HL-60 (cell line): ENCODE results near the gene FHAD1.

Source experiments
- CTCF ChIP-seq: IDR thresholded peaks from one replicate; pipeline ENCODE4 v1.5.1; 2011; ENCODE audit warnings: low read length, control low read depth, inconsistent platforms; ENCODE audit not compliant: insufficient read depth
- GABPA ChIP-seq: IDR thresholded peaks from 2 replicates; pipeline ENCODE4 v1.6.1; 2012; ENCODE audit warnings: low read depth
- POLR2AphosphoS5 ChIP-seq: IDR thresholded peaks from 2 replicates; pipeline ENCODE4 v1.6.1; 2012; ENCODE audit warnings: low read depth
- REST ChIP-seq: IDR thresholded peaks from 2 replicates; pipeline ENCODE4 v1.6.1; 2012; ENCODE audit warnings: low read depth; ENCODE audit not compliant: insufficient replicate concordance

- no peak for TF ChIP-seq REST
- TF ChIP-seq CTCF = no peak
- no peak for TF ChIP-seq GABPA
- no peak for TF ChIP-seq POLR2AphosphoS5
These were observed 107.0 kb downstream of the FHAD1 start for GRCh38 chr1:15353839-15354579.
